CD4-positive, alpha-beta T cell treated with Interleukin-17A for 1 hour (primary cell): Measurements from ENCODE around the gene ALOX15.
A peak's percentile ranks its signal among the peaks of the same experiment; 100 is the strongest.
"Not testable (repeated sequence)": the region's sequence is repeated elsewhere in the genome, so short reads cannot be mapped to it uniquely, and the experiment has no call there.

Experiments
- DNase-seq: peaks from one replicate; pipeline ENCODE4 v3.0.0-alpha.2; 2020

Gene ALOX15

DNA sequence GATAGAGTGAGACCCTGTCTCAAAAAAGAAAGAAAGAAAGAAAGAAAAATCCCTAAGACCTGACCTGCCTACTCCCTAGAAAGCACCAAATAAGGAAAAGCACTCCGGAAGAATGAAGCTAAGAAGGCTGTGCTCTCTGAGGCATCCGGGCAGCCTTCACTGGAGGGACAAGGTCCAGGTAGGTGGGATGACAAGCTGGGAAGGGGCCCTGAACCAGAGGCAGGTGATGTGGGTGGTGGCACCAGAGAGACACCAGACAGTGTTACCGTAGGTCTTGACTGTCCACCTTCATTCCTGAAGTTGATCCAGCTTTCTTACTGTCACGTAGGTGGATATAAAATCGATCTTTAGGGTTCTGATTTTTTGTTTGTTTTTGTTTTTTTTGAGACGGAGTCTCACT is 30.8 kb downstream of the ALOX15 start:
- DNase-seq, result no peak

DNA sequence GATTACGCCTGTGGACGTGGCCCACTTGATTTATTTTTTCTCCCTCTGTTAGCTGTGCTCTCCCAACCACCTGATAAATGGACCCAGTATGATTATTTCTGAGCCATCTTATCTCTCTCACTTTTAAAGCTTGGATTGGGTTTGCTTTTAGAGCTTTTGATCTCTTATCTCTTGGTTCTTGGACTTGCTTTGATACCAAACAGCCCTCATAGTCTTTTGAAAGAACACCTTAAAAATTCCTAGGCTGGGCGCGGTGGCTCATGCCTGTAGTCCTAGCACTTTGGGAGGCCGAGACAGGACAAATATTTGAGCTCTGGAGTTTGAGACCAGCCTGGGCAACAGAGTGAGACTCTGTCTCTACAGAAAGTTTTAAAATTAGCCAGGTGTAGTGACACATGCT is 31.3 kb downstream of the ALOX15 start:
- DNase-seq, result no peak

GRCh38 chr17:4609761-4610160 is 31.7 kb downstream of the ALOX15 start:
- DNase-seq, result no peak

DNA sequence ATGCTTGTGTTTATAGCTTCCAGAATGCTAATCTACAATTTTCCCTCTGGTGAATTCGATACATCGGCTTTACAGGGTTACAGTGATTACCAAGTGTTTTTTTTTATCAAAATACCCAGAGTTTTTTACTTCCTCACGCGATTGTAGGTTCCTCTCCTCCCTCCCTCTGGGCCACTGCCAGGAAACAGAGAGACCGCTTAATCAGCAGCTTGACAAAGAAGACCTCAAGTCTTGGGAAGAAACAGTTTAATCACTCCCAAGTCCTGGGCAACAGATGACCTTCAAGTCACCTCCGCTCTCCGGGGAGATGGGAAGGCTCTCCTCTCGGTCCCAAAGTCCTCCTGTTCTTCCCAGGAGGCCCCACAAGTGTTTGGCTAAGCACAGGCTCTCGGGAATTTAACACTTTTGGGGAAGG is 33.7 kb downstream of the ALOX15 start:
- no peak for DNase-seq

DNA sequence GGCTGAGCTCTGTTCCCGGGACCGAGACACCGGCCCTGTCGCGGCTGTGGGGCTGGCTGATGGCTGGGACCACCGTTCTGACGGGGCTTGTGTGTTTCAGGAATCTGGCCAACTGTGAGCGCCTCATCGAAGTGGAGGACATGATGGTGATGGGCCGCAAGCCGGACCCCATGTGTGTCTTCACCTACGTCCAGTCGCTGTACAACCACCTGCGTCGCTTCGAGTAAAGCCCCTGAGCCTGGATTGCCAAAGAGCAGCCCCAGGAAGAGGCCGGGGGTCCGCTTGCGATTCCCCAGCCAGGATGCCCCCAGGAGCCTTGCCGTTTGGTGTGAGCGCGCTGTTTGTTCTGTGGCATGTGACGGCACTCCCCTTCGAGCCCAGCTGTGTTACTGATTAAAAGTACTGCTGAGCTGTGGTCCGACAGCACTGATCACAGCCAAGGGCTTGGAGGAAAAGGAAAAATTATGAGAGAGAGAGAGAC is 34.2 kb downstream of the ALOX15 start:
- DNase-seq, result no peak

GRCh38 chr17:4605826-4606225 is 35.7 kb downstream of the ALOX15 start:
- no peak for DNase-seq

DNA sequence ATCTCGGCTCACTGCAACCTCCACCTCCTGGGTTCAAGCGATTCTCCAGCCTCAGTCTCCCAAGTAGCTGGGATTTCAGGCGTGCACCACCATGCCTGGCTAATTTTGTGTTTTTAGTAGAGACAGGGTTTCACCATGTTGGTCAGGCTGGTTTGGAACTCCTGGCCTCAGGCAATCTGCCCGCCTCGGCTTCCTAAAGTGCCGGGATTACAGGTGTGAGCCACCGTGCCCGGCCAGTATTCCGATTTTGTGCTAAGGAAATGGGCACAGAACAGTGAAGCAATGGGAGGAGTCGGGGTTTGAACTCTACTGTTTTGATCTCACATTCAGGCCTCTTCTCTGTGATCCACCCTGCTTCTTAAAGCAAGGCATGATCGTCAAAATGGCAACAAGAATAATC is 36.7 kb downstream of the ALOX15 start:
- DNase-seq, result not testable (repeated sequence)

DNA sequence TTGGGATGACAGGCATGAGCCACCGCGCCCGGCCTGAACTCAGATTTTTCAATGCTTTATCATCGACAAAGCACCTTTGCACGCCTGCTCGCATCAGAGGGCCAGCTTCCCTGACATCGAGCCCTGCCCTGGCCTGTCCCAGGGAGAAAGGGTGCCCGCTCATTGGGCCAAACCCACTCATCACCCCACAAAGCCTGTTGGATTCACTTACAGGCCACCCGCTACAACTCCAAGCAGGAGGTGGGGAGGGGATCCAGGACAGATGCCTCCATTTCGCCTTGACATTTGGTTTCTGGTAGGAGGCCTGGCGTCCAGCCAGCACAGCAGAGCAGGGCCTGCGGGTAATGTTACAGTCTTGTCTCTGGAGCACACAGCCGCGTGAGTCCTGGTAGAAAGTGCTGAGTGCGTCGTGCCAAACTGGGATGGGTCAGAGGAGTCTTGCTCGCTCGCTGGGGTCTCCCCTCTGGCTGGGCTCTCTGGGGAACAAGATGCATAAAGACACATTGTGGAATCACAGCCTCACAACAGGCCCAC is 37.3 kb downstream of the ALOX15 start:
- no peak for DNase-seq

GRCh38 chr17:4602041-4602440 is 39.4 kb downstream of the ALOX15 start:
- no peak for DNase-seq

DNA sequence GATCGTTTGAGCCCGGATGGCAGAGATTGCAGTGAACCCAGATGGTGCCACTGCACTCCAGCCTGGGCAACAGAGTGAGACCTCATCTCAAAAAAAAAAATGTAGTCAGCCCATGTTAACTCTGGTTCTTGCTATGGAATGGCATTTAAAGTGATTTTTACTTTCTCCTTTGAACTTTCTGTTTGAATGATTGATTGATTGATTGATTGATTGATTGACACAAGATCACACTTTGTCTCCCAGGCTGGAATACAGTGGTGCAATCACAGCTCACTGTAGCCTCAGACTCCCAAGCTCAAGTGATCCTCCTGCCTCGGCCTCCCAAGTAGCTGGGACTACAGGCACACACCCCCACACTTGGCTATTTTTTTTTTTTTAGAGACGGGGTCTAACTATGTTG is 40.2 kb downstream of the ALOX15 start:
- no peak for DNase-seq

DNA sequence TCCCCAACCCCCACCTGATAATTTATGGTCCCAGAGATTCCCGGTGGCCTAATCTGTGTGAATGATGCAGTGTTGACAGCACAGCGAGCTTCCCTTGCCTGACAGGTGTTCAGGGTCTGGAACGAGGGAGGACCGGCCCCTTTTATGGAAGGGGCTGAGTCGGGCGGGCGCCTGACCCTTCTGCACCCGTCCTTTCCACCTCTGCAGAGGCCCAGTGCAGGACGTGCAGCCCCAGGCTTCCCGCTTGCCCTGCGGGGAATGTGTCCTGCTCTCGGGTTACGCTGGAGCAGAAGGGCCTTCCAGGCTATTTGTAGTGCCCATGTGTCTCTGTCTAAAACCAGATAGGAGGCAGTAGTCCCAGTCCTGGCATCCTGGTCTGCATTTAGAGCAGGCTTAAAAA is 40.9 kb downstream of the ALOX15 start:
- DNase-seq, result no peak

DNA sequence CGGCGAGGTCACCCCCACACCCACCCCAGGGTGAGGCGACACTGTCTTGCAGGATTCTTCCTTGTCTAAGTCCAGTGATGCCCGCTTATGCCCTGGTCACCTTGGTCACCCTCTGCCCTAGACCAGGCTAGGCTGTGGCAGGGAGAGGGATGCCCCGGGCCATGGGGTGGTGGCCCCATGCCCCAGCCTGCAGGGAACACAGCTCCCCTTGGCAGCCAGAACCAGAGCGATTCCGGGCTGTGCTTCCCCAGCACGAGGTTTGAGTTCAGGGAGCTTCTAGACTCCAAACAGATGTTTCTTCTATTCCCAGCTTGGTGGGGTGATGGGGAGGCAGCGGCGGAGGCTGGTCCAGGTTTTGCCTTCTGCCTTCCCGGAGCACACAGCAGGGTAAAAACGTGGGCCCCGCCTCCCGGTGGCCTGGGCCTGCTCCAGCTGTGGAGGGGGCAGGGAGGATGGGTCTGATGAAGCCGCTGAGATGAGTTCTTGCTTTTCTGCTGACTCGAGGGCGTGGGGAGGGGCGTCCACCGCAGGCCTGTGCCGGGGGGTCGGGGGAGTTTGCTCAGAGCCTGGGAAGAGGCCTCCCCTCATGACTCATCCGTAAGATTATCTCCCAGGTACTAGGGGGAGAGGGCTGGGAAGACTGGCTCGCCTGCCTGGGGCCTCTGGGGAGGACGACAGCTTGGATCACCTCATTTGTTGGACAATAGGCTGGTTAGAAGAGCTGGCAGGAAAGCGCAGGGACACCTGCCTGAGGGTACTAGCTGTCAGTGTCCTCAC is 41.8 kb downstream of the ALOX15 start:
- no peak for DNase-seq

DNA sequence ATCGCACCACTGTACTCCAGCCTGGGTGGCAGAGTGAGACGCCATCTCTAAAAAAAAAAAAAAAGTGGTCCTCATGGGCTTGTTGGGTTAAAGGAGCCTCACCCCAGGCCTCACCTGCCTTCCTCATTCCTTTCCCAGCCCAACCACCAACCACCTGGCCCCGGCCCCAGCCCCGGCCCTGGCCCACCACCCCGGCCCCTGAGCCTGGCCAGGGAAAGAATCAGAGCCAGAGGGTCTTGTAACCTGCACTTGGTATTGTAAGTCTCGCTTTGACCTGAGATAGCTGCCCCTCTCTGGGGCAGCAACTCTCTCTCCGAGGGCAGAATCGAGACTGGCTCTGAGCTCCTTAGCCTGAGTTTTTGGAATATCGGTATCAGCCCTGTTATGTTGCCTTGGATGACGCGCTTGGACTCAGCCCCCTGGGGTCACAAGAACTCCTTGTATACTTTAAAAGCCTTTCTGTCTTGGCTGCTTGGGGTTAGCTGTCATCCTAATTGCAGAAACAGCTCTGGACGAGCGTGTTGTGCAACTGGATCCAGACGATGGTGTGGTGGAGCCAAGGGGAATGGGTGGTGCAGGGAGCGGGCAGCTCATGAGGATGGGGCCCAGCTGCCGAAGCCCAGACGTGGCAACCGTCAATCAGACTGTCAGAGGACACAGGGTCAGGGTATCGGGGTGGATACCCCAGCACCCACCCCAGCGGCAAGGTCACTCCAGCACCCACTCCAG is 42.5 kb downstream of the ALOX15 start:
- DNase-seq, result no peak

GRCh38 chr17:4597975-4598374 is 43.5 kb downstream of the ALOX15 start:
- no peak for DNase-seq

DNA sequence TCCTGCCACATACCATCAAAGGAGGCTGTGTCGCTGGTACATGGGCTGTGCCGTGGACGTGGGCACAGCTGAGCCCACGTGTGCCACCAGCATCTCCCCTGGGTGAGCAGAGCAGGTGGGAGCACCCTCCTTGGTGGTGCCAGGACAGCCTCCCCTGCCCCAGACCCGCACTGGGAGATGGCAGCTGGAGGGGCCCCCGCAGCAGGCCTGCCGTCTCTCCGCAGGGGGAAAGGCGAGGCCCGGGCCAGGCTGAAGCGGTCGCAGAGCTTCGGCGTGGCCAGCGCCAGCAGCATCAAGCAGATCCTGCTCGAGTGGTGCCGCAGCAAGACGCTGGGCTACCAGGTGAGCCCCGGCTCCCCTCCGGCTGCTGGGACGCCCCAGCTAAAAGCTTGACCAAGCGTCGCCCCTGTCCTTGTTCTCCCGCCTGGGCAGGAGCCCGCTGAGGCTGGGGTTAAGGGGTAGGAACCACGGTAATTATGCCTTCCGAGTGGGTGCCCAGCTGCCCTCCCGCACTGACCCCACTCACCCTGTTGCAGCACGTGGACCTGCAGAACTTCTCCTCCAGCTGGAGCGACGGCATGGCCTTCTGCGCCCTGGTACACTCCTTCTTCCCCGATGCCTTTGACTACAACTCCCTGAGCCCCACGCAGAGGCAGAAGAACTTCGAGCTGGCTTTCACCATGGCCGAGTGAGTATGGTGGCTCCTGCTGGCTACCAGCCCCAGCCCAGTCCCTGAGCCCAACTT is 44.7 kb downstream of the ALOX15 start:
- DNase-seq, result no peak

- DNase-seq, result not testable (repeated sequence)
Observed at GRCh38 chr17:4595685-4596342, 45.7 kb downstream of the ALOX15 start.

DNA sequence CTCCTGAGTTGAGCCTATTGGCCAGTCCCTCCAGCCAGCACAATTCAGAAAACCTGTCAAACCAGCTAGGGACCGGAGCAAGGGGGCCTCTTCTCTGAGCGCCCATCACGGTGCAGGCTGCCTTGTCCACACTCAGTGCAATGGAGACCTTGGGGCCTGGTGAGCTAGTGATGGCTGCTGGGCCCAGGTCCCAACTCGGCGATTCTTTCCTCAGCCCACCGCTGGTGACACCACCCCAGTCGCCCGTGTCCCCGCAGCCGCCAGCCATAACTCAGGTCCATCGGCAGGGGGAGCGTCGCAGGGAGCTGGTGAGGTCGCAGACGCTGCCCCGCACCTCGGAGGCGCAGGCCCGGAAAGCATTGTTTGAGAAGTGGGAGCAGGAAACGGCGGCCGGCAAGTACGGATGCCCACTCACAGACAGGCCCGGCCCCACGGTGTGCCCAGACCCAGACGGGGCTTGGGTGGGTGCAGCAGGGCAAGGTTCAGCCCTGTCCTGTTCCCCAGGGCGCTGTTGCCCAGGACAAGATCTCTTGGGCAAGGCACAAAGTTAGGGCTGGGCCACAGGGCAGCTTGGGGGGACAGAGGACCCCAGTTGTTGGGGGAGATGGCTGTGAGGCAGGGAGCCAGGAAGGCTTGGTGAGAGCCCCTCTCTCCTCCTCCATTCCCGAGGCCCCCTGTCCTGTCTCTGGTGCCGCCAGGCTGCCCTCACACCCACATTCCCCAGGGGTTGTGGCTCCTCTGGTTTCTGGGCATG is 46.4 kb downstream of the ALOX15 start:
- DNase-seq, result peak; percentile 19

- DNase-seq, result no peak
Observed at GRCh38 chr17:4594406-4594805, 47.1 kb downstream of the ALOX15 start.

DNA sequence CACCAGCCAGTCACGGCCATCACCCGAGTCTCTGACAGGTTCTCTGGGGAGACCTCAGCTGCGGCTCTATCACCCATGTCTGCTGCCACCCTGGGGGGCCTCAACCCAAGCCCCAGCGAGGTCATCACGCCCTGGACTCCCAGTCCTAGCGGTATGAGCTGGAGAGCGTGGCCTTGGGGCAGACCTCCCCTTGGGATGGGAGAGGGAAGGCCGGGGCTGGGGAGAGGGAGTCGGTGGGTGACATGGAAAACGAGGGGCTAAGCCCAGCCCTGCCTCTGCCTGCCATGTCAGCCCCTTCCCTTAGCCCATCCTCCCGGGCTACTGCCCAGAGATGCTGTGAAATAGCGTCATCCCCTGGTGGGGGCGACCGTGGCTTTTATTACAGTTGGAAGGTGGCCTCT is 48.5 kb downstream of the ALOX15 start:
- DNase-seq, result no peak

- DNase-seq, result no peak
Observed at GRCh38 chr17:4592240-4593005, 49.1 kb downstream of the ALOX15 start.

DNA sequence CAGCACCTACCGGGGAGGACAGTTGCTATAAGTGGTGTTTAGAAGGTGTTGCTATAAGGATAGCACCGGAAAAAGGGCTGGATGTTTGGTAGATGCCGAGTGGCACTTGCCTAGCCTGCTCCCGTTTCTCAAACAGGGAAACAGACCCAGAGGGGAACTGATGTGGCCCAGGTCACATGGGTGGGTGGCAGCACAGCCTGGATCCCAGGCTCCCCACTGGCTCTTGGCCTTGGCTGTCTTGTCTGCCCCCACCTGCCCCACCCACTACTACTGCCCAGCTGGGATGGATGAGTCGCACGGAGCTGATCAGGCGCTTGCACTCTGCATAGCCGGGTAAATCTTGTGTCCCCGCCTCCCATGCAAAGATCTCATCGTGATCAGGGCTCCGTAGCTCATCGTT is 49.9 kb downstream of the ALOX15 start:
- no peak for DNase-seq
